GM19463 (cell line): ENCODE data around the gene CADM2.
"Not testable (repeated sequence)": the region's sequence is repeated elsewhere in the genome, so short reads cannot be mapped to it uniquely, and the experiment has no call there.

ENCODE experiments used
- ATAC-seq: cut with Tn5 transposase; IDR thresholded peaks from one replicate; pipeline ENCODE4 v1.9.1; 2021; ENCODE audit warnings: mild to moderate bottlenecking, moderate library complexity; ENCODE audit not compliant: unreplicated experiment

The CADM2 gene

GRCh38 chr3:85632921-85633320 lies 674.1 kb downstream of the CADM2 start:
- ATAC-seq = no peak

- ATAC-seq = no peak
Measured at GRCh38 chr3:85652360-85652759, 693.6 kb downstream of the CADM2 start.

GRCh38 chr3:85660451-85660850 lies 701.7 kb downstream of the CADM2 start:
- ATAC-seq = no peak

- ATAC-seq = no peak
Measured at GRCh38 chr3:85662462-85662861, 703.7 kb downstream of the CADM2 start.

GRCh38 chr3:85667744-85668143 lies 709.0 kb downstream of the CADM2 start:
- no peak for ATAC-seq

GRCh38 chr3:85670634-85671205 lies 711.9 kb downstream of the CADM2 start:
- ATAC-seq = no peak

- ATAC-seq = no peak
Measured at GRCh38 chr3:85672761-85673160, 714.0 kb downstream of the CADM2 start.

GRCh38 chr3:85678713-85679112 lies 719.9 kb downstream of the CADM2 start:
- no peak for ATAC-seq

GRCh38 chr3:85681906-85682305 lies 723.1 kb downstream of the CADM2 start:
- no peak for ATAC-seq

GRCh38 chr3:85691196-85691595 lies 732.4 kb downstream of the CADM2 start:
- ATAC-seq = no peak

GRCh38 chr3:85697156-85697555 lies 738.4 kb downstream of the CADM2 start:
- no peak for ATAC-seq

GRCh38 chr3:85706130-85706529 lies 747.3 kb downstream of the CADM2 start:
- ATAC-seq = no peak

- ATAC-seq = not testable (repeated sequence)
Measured at GRCh38 chr3:85708325-85708724, 749.5 kb downstream of the CADM2 start.

- no peak for ATAC-seq
Measured at GRCh38 chr3:85709346-85709892, 750.6 kb downstream of the CADM2 start.

GRCh38 chr3:85710490-85710889 lies 751.7 kb downstream of the CADM2 start:
- no peak for ATAC-seq

GRCh38 chr3:85721409-85722145 lies 762.8 kb downstream of the CADM2 start:
- ATAC-seq = no peak

GRCh38 chr3:85725809-85726208 lies 767.0 kb downstream of the CADM2 start:
- no peak for ATAC-seq

- no peak for ATAC-seq
Measured at GRCh38 chr3:85726241-85726640, 767.5 kb downstream of the CADM2 start.

- ATAC-seq = no peak
Measured at GRCh38 chr3:85737846-85738245, 779.1 kb downstream of the CADM2 start.

GRCh38 chr3:85740561-85740960 lies 781.8 kb downstream of the CADM2 start:
- ATAC-seq = no peak

GRCh38 chr3:85758442-85758841 lies 799.7 kb downstream of the CADM2 start:
- ATAC-seq = no peak

- ATAC-seq = no peak
Measured at GRCh38 chr3:85760342-85760741, 801.6 kb downstream of the CADM2 start.
